SHP77 treated with DMSO at 0.1 percent for 48 hours (cell line): ENCODE measurements around the gene SLC46A3.
"Not testable (repeated sequence)": the region's sequence is repeated elsewhere in the genome, so short reads cannot be mapped to it uniquely, and the experiment has no call there.

ENCODE experiments used
- DNase-seq: peaks from one replicate; lab custom pipeline; 2025; lab: John Stamatoyannopoulos, UW

Gene SLC46A3

GRCh38 chr13:28718543-28719226, at the start of gene SLC46A3:
SLC46A3 (minus strand) TSS chr13:28718970; CDS start chr13:28717998, 972 bp downstream.
- DNase-seq: no peak

GRCh38 chr13:28763887-28764286, 45.1 kb upstream of the SLC46A3 start:
- no peak for DNase-seq

GRCh38 chr13:28761586-28761985, 42.8 kb upstream of the SLC46A3 start:
- DNase-seq: no peak

GRCh38 chr13:28755546-28755870, 36.7 kb upstream of the SLC46A3 start:
- DNase-seq: no peak

GRCh38 chr13:28754698-28755545, 36.2 kb upstream of the SLC46A3 start:
- no peak for DNase-seq

GRCh38 chr13:28753946-28754345, 35.2 kb upstream of the SLC46A3 start:
- no peak for DNase-seq

- no peak for DNase-seq
Measured at GRCh38 chr13:28753208-28753892, 34.6 kb upstream of the SLC46A3 start.

GRCh38 chr13:28751175-28751960, 32.6 kb upstream of the SLC46A3 start:
- no peak for DNase-seq

GRCh38 chr13:28750187-28751045, 31.6 kb upstream of the SLC46A3 start:
- DNase-seq: no peak

- DNase-seq: no peak
Measured at GRCh38 chr13:28747851-28748250, 29.1 kb upstream of the SLC46A3 start.

GRCh38 chr13:28746287-28746612, 27.5 kb upstream of the SLC46A3 start:
- DNase-seq: no peak

GRCh38 chr13:28744656-28745055, 25.9 kb upstream of the SLC46A3 start:
- DNase-seq: no peak

- no peak for DNase-seq
Measured at GRCh38 chr13:28744091-28744536, 25.3 kb upstream of the SLC46A3 start.

GRCh38 chr13:28743499-28744083, 24.8 kb upstream of the SLC46A3 start:
- no peak for DNase-seq

- no peak for DNase-seq
Measured at GRCh38 chr13:28743020-28743419, 24.2 kb upstream of the SLC46A3 start.

- not testable (repeated sequence) for DNase-seq
Measured at GRCh38 chr13:28742445-28742844, 23.7 kb upstream of the SLC46A3 start.

- no peak for DNase-seq
Measured at GRCh38 chr13:28741084-28741491, 22.3 kb upstream of the SLC46A3 start.

- no peak for DNase-seq
Measured at GRCh38 chr13:28739376-28739775, 20.6 kb upstream of the SLC46A3 start.

GRCh38 chr13:28735481-28736029, 16.8 kb upstream of the SLC46A3 start:
- DNase-seq: no peak

- no peak for DNase-seq
Measured at GRCh38 chr13:28734906-28735305, 16.1 kb upstream of the SLC46A3 start.
